Kidney epithelial cell (primary cell): ENCODE measurements around the gene UNC13A. TPM values are rescaled to one million over a fixed set of nuclear protein-coding genes. Genes with fewer than 3 reads are reported as not detected.
"Not testable (repeated sequence)": the region's sequence is repeated elsewhere in the genome, so short reads cannot be mapped to it uniquely, and the experiment has no call there.

Experiments
- DNase-seq: peaks from one replicate; pipeline ENCODE4 v3.0.0-alpha.2; 2010; ENCODE audit warnings: low read depth
- H3K27me3 ChIP-seq: 2 replicates; pipeline ENCODE4 v1.6.0; 2011; ENCODE audit warnings: low read length; ENCODE audit not compliant: control insufficient read depth, insufficient read depth
- H3K36me3 ChIP-seq: 2 replicates; pipeline ENCODE4 v1.5.1; 2011; ENCODE audit warnings: low read length; ENCODE audit not compliant: control insufficient read depth, insufficient read depth
- H3K4me3 ChIP-seq: 2 replicates; pipeline ENCODE4 v1.5.1; 2011; ENCODE audit warnings: low read depth, mild to moderate bottlenecking, control low read depth, low read length
- CTCF ChIP-seq: IDR thresholded peaks from 2 replicates; pipeline ENCODE4 v1.5.1; 2011; ENCODE audit warnings: mild to moderate bottlenecking, moderate library complexity, low read length, control low read depth, inconsistent platforms; ENCODE audit not compliant: insufficient read depth, poor library complexity, severe bottlenecking
- total RNA-seq: library from RNA; depleted of rRNA; stranded (reverse); fragments of >200 nt; gene quantifications from 2 replicates; pipeline ENCODE4 v1.2.3, GENCODE V29; 2015

Gene UNC13A
- total RNA-seq, 1 donor from 2014 or later = 2.0 TPM

- H3K4me3 ChIP-seq = no peak overlapping the region
- no peaks in the 10 kb centered on the region for H3K27me3 ChIP-seq
- no peak for TF ChIP-seq CTCF
- DNase-seq = no peak
- H3K36me3 ChIP-seq = peaks cover 2% of the 10 kb centered on the region
Measured at GRCh38 chr19:17570791-17571190, 117.4 kb downstream of the UNC13A start.

GRCh38 chr19:17570291-17570690 is 117.9 kb downstream of the UNC13A start:
- not testable (repeated sequence) for H3K36me3 ChIP-seq, H3K4me3 ChIP-seq, H3K27me3 ChIP-seq, DNase-seq

- TF ChIP-seq CTCF = no peak
- no peaks in the 10 kb centered on the region for H3K27me3 ChIP-seq
- H3K4me3 ChIP-seq = no peak overlapping the region
- H3K36me3 ChIP-seq = peaks cover 2% of the 10 kb centered on the region
- DNase-seq = no peak
Measured at GRCh38 chr19:17567940-17568339, 120.2 kb downstream of the UNC13A start.

GRCh38 chr19:17565611-17566010 is 122.5 kb downstream of the UNC13A start:
- Histone ChIP-seq H3K36me3 (peaks cover 2% of the 10 kb centered on the region), H3K27me3 (no peaks in the 10 kb centered on the region), H3K4me3 (no peak overlapping the region)
- no peak for DNase-seq
- TF ChIP-seq CTCF = no peak

- no peak for TF ChIP-seq CTCF
Measured at GRCh38 chr19:17564781-17565180, 123.4 kb downstream of the UNC13A start.

GRCh38 chr19:17562561-17562960 is 125.6 kb downstream of the UNC13A start:
- H3K4me3 ChIP-seq = no peak overlapping the region
- TF ChIP-seq CTCF = no peak
- H3K27me3 ChIP-seq = no peaks in the 10 kb centered on the region
- H3K36me3 ChIP-seq = peaks cover 2% of the 10 kb centered on the region
- DNase-seq = no peak

More at GRCh38 chr19:17564781-17565180, 123.4 kb downstream of the UNC13A start:
- DNase-seq = no peak
- Histone ChIP-seq H3K27me3 (no peaks in the 10 kb centered on the region), H3K36me3 (peaks cover 2% of the 10 kb centered on the region), H3K4me3 (no peak overlapping the region)

GRCh38 chr19:17562097-17562496 is 126.1 kb downstream of the UNC13A start:
- no peak overlapping the region for H3K4me3 ChIP-seq
- H3K27me3 ChIP-seq = no peaks in the 10 kb centered on the region
- H3K36me3 ChIP-seq = peaks cover 2% of the 10 kb centered on the region
- no peak for DNase-seq
- no peak for TF ChIP-seq CTCF
